Endodermal cell (in vitro differentiated cells): ENCODE measurements around the gene PACRG. TPM values are rescaled to one million over a fixed set of nuclear protein-coding genes. Genes with fewer than 3 reads are reported as not detected.

Experiments used
- DNase-seq: peaks from one replicate; pipeline ENCODE4 v3.0.0-alpha.2; 2017
- H3K27ac ChIP-seq: 2 replicates; pipeline ENCODE4 v1.5.1; 2013; ENCODE audit warnings: mild to moderate bottlenecking, low read depth, low read length, moderate library complexity
- H3K27me3 ChIP-seq: 2 replicates; pipeline ENCODE4 v1.6.1; 2013; ENCODE audit warnings: mild to moderate bottlenecking, low read length, moderate library complexity; ENCODE audit not compliant: insufficient read depth, control insufficient read depth, poor library complexity, severe bottlenecking
- H3K36me3 ChIP-seq: 2 replicates; pipeline ENCODE4 v1.7.0; 2013; ENCODE audit warnings: mild to moderate bottlenecking, low read length, moderate library complexity; ENCODE audit not compliant: control insufficient read depth, insufficient read depth
- H3K4me1 ChIP-seq: one replicate; pipeline ENCODE4 v1.7.0; 2013; ENCODE audit warnings: low read length; ENCODE audit not compliant: control insufficient read depth, insufficient read depth
- H3K4me3 ChIP-seq: 2 replicates; pipeline ENCODE4 v1.5.1; 2013; ENCODE audit warnings: mild to moderate bottlenecking, low read length, moderate library complexity
- H3K9ac ChIP-seq: 2 replicates; pipeline ENCODE4 v1.6.1; 2013; ENCODE audit warnings: mild to moderate bottlenecking, low read length, moderate library complexity; ENCODE audit not compliant: poor library complexity, severe bottlenecking; ENCODE audit errors: extremely low read depth
- H3K9me3 ChIP-seq: 2 replicates; pipeline ENCODE4 v1.6.1; 2013; ENCODE audit warnings: mild to moderate bottlenecking, low read length, moderate library complexity; ENCODE audit not compliant: control insufficient read depth
- H3K27ac Mint-ChIP-seq: 2 replicates; pipeline ENCODE4 v1.8.0; 2020; ENCODE audit warnings: mixed read lengths
- H3K27me3 Mint-ChIP-seq: 2 replicates; pipeline ENCODE4 v1.8.0; 2021; ENCODE audit warnings: mild to moderate bottlenecking, mixed read lengths; ENCODE audit not compliant: insufficient read depth
- H3K36me3 Mint-ChIP-seq: 2 replicates; pipeline ENCODE4 v1.8.0; 2020; ENCODE audit warnings: low read depth, mixed read lengths
- H3K4me1 Mint-ChIP-seq: 2 replicates; pipeline ENCODE4 v1.8.0; 2020; ENCODE audit warnings: mixed read lengths
- H3K4me3 Mint-ChIP-seq: 2 replicates; pipeline ENCODE4 v1.8.0; 2020; ENCODE audit warnings: mild to moderate bottlenecking, moderate library complexity, mixed read lengths
- H3K9me3 Mint-ChIP-seq: 2 replicates; pipeline ENCODE4 v1.8.0; 2020; ENCODE audit warnings: mild to moderate bottlenecking, mixed read lengths
- CTCF ChIP-seq: fragments of 200-600 bp; sonication (generic); conservative IDR thresholded peaks from 2 replicates; pipeline ENCODE4 v1.5.0; 2021; ENCODE audit warnings: antibody characterized with exemption, mild to moderate bottlenecking
- WGBS, 2 experiments: methylation state at CpG; one replicate each; pipeline versions ENCODE4 v1.1.5 to v1.1.7; 2013; ENCODE audit warnings: missing lambda C conversion rate in 2 of 2, mixed read lengths in 1 of 2; ENCODE audit not compliant: insufficient coverage in 1 of 2, insufficient read length in 1 of 2; 5-methylcytosine and 5-hydroxymethylcytosine counted together
- total RNA-seq, 2 donors: library from RNA; stranded (reverse); fragmentation: NEBNext Ultra II Directional in 1 of 2; extraction: Animal tissue kit (Norgen Biotek cat#: 25700) in 1 of 2; gene quantifications; 2 replicates in 1 of 2; 3 replicates in 1 of 2; pipeline ENCODE4 v1.2.1, GENCODE V29; 2021

Gene PACRG
- total RNA-seq, 2 donors from 2014 or later = 0.42 to 0.44 TPM

GRCh38 chr6:162963861-162964260, 236.1 kb downstream of the PACRG start:
- Histone ChIP-seq H3K9me3 (no peaks in the 10 kb centered on the region), H3K9ac (no peak overlapping the region), H3K4me1 (no peaks in the 10 kb centered on the region), H3K4me3 (no peak overlapping the region), H3K27me3 (no peaks in the 10 kb centered on the region), H3K27ac (no peak overlapping the region), H3K36me3 (no peaks in the 10 kb centered on the region)
- H3K4me1 Mint-ChIP-seq = no peaks in the 10 kb centered on the region
- no peak for TF ChIP-seq CTCF
- H3K27me3 Mint-ChIP-seq = no peaks in the 10 kb centered on the region
- no peaks in the 10 kb centered on the region for H3K36me3 Mint-ChIP-seq
- DNase-seq = no peak
- no peak overlapping the region for H3K4me3 Mint-ChIP-seq
- WGBS, 2 experiments = 100% methylated on average over 1 of the region's 1 CpG; no CpG with 5 or more reads in 1 of the 2 experiments
- no peaks in the 10 kb centered on the region for H3K9me3 Mint-ChIP-seq
- no peak overlapping the region for H3K27ac Mint-ChIP-seq

GRCh38 chr6:162964488-162965140, 236.8 kb downstream of the PACRG start:
- H3K27me3 Mint-ChIP-seq = no peaks in the 10 kb centered on the region
- Histone ChIP-seq H3K4me3 (no peak overlapping the region), H3K9ac (no peak overlapping the region), H3K27ac (no peak overlapping the region), H3K4me1 (no peaks in the 10 kb centered on the region), H3K36me3 (no peaks in the 10 kb centered on the region), H3K9me3 (no peaks in the 10 kb centered on the region), H3K27me3 (no peaks in the 10 kb centered on the region)
- no peak overlapping the region for H3K27ac Mint-ChIP-seq
- no peaks in the 10 kb centered on the region for H3K4me1 Mint-ChIP-seq
- WGBS, 2 experiments = 84 to 92% methylated on average over 3 to 6 of the region's 6 CpGs
- no peak for DNase-seq
- no peaks in the 10 kb centered on the region for H3K9me3 Mint-ChIP-seq
- no peaks in the 10 kb centered on the region for H3K36me3 Mint-ChIP-seq
- no peak for TF ChIP-seq CTCF
- no peak overlapping the region for H3K4me3 Mint-ChIP-seq

- no peaks in the 10 kb centered on the region for H3K9me3 Mint-ChIP-seq
- H3K36me3 ChIP-seq = no peaks in the 10 kb centered on the region
- no peak for DNase-seq
- H3K4me3 ChIP-seq = no peak overlapping the region
- H3K4me3 Mint-ChIP-seq = no peak overlapping the region
- no peaks in the 10 kb centered on the region for H3K4me1 ChIP-seq
- 79% methylated on average over 1 of the region's 1 CpG; no CpG with 5 or more reads in 1 of the 2 experiments for WGBS, 2 experiments
- H3K27ac ChIP-seq = no peak overlapping the region
- H3K4me1 Mint-ChIP-seq = no peaks in the 10 kb centered on the region
- no peak overlapping the region for H3K27ac Mint-ChIP-seq
- H3K9ac ChIP-seq = no peak overlapping the region
- no peaks in the 10 kb centered on the region for H3K36me3 Mint-ChIP-seq
- no peaks in the 10 kb centered on the region for H3K27me3 ChIP-seq
- TF ChIP-seq CTCF = no peak
- H3K9me3 ChIP-seq = no peaks in the 10 kb centered on the region
- no peaks in the 10 kb centered on the region for H3K27me3 Mint-ChIP-seq
Observed at GRCh38 chr6:162965366-162965765, 237.6 kb downstream of the PACRG start.
